Measurements from ENCODE around the gene SPTBN1.

SPTBN1 gene

DNA sequence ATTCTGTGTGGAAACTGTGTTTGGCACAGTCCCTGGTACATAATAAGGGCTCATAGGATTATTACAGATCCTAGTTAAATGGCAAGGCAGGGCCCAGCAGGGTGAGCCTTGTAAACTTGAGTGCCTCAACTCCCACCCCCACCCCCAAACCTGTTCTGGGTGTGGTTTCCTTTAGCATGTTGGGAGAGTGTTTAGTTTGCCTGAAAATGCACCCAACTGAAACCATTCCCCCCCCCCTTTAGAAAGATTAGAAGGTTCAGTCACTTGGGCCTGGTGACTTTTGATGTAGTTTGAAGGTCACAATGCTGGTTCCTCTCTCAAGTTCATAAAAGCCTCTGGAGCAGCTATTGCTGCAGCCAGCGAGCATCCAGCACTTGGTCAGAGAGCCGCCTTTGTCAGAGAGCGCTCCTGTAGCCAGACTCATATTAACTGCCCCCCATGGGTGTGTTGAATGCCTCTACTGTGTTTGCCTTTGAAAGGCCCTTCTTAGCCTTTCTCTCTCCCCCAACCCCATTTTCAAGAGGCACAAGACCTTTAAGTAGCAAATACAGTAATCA, 113.7 kb downstream of the SPTBN1 start:
- TF ChIP-seq ZNF70 (CRISPR knock-in tag; IDR thresholded peaks at IDR 0.05) (no peak), RARB (CRISPR knock-in tag; IDR thresholded peaks at IDR 0.05) (no peak), GLIS3 (CRISPR knock-in tag; IDR thresholded peaks at IDR 0.05) (no peak), ZC3H10 (CRISPR knock-in tag; IDR thresholded peaks at IDR 0.05) (no peak), TCF4 (CRISPR knock-in tag; IDR thresholded peaks at IDR 0.05; ENCODE audit: borderline replicate concordance) (no peak), ZFP30 (CRISPR knock-in tag; IDR thresholded peaks at IDR 0.05) (no peak), BACH2 (CRISPR knock-in tag; IDR thresholded peaks at IDR 0.05; ENCODE audit: borderline replicate concordance) (no peak), OSR1 (CRISPR knock-in tag; IDR thresholded peaks at IDR 0.05) (no peak), ISL1 (CRISPR knock-in tag; IDR thresholded peaks at IDR 0.05) (no peak), ZNF565 (CRISPR knock-in tag; conservative IDR thresholded peaks at IDR 0.05; ENCODE audit: low read depth) (no peak), TOX (CRISPR knock-in tag; IDR thresholded peaks at IDR 0.05; ENCODE audit: borderline replicate concordance) (no peak), CSDC2 (CRISPR knock-in tag; IDR thresholded peaks at IDR 0.05) (no peak), SNAI2 (CRISPR knock-in tag; IDR thresholded peaks at IDR 0.05) (no peak), ESRRG (CRISPR knock-in tag; IDR thresholded peaks at IDR 0.05) (no peak), ZNF8 (CRISPR knock-in tag; IDR thresholded peaks at IDR 0.05) (no peak), ARNTL (CRISPR knock-in tag; IDR thresholded peaks at IDR 0.05; ENCODE audit: borderline replicate concordance, low read depth) (no peak)
- TF ChIP-seq, protein P1, sequence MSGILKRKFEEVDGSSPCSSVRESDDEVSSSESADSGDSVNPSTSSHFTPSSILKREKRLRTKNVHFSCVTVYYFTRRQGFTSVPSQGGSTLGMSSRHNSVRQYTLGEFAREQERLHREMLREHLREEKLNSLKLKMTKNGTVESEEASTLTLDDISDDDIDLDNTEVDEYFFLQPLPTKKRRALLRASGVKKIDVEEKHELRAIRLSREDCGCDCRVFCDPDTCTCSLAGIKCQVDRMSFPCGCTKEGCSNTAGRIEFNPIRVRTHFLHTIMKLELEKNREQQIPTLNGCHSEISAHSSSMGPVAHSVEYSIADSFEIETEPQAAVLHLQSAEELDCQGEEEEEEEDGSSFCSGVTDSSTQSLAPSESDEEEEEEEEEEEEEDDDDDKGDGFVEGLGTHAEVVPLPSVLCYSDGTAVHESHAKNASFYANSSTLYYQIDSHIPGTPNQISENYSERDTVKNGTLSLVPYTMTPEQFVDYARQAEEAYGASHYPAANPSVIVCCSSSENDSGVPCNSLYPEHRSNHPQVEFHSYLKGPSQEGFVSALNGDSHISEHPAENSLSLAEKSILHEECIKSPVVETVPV (CRISPR knock-in tag; IDR thresholded peaks at IDR 0.05), result no peak
- TF ChIP-seq, protein P2, sequence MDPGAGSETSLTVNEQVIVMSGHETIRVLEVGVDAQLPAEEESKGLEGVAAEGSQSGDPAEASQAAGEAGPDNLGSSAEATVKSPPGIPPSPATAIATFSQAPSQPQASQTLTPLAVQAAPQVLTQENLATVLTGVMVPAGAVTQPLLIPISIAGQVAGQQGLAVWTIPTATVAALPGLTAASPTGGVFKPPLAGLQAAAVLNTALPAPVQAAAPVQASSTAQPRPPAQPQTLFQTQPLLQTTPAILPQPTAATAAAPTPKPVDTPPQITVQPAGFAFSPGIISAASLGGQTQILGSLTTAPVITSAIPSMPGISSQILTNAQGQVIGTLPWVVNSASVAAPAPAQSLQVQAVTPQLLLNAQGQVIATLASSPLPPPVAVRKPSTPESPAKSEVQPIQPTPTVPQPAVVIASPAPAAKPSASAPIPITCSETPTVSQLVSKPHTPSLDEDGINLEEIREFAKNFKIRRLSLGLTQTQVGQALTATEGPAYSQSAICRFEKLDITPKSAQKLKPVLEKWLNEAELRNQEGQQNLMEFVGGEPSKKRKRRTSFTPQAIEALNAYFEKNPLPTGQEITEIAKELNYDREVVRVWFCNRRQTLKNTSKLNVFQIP (CRISPR knock-in tag; IDR thresholded peaks at IDR 0.05; ENCODE audit: borderline replicate concordance, low read depth), result no peak
- TF ChIP-seq, protein P3, sequence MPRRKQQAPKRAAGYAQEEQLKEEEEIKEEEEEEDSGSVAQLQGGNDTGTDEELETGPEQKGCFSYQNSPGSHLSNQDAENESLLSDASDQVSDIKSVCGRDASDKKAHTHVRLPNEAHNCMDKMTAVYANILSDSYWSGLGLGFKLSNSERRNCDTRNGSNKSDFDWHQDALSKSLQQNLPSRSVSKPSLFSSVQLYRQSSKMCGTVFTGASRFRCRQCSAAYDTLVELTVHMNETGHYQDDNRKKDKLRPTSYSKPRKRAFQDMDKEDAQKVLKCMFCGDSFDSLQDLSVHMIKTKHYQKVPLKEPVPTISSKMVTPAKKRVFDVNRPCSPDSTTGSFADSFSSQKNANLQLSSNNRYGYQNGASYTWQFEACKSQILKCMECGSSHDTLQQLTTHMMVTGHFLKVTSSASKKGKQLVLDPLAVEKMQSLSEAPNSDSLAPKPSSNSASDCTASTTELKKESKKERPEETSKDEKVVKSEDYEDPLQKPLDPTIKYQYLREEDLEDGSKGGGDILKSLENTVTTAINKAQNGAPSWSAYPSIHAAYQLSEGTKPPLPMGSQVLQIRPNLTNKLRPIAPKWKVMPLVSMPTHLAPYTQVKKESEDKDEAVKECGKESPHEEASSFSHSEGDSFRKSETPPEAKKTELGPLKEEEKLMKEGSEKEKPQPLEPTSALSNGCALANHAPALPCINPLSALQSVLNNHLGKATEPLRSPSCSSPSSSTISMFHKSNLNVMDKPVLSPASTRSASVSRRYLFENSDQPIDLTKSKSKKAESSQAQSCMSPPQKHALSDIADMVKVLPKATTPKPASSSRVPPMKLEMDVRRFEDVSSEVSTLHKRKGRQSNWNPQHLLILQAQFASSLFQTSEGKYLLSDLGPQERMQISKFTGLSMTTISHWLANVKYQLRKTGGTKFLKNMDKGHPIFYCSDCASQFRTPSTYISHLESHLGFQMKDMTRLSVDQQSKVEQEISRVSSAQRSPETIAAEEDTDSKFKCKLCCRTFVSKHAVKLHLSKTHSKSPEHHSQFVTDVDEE (CRISPR knock-in tag; IDR thresholded peaks at IDR 0.05), result no peak
- TF ChIP-seq, protein P4, sequence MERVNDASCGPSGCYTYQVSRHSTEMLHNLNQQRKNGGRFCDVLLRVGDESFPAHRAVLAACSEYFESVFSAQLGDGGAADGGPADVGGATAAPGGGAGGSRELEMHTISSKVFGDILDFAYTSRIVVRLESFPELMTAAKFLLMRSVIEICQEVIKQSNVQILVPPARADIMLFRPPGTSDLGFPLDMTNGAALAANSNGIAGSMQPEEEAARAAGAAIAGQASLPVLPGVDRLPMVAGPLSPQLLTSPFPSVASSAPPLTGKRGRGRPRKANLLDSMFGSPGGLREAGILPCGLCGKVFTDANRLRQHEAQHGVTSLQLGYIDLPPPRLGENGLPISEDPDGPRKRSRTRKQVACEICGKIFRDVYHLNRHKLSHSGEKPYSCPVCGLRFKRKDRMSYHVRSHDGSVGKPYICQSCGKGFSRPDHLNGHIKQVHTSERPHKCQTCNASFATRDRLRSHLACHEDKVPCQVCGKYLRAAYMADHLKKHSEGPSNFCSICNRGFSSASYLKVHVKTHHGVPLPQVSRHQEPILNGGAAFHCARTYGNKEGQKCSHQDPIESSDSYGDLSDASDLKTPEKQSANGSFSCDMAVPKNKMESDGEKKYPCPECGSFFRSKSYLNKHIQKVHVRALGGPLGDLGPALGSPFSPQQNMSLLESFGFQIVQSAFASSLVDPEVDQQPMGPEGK (CRISPR knock-in tag; IDR thresholded peaks at IDR 0.05; ENCODE audit: borderline replicate concordance), result no peak
- ATAC-seq, result no peak

DNA sequence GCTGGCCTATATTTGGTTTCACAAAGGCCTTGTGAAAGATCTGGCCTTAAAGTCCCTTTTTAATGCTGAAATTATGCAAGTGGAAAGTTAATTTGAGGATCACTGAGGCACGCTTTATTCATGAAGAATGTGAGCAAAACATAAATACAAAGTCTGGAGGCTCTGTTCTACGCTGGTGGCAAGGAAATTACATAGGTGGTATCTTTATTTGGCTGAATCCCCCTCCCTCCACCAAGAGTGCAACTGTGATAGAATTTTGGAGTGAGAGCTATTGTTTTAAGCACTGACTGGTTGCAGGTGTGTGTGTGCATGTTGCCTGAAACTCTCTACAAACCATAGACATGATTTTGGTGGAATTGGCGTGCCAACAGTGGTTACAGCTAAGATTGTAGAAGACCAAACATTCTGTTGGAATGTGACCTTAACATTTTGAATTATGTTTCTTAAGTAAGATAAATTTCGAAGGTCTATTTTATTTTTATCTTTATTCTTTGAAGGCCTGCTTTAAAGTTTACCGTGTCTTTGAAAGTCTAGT, 114.3 kb downstream of the SPTBN1 start:
- TF ChIP-seq, protein P3 (CRISPR knock-in tag; IDR thresholded peaks at IDR 0.05), result no peak
- TF ChIP-seq, protein P5, sequence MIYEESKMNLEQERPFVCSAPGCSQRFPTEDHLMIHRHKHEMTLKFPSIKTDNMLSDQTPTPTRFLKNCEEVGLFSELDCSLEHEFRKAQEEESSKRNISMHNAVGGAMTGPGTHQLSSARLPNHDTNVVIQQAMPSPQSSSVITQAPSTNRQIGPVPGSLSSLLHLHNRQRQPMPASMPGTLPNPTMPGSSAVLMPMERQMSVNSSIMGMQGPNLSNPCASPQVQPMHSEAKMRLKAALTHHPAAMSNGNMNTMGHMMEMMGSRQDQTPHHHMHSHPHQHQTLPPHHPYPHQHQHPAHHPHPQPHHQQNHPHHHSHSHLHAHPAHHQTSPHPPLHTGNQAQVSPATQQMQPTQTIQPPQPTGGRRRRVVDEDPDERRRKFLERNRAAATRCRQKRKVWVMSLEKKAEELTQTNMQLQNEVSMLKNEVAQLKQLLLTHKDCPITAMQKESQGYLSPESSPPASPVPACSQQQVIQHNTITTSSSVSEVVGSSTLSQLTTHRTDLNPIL (CRISPR knock-in tag; IDR thresholded peaks at IDR 0.05; ENCODE audit: low read depth), result no peak
- TF ChIP-seq ZFP3 (CRISPR knock-in tag; IDR thresholded peaks at IDR 0.05) (no peak), ZC3H10 (CRISPR knock-in tag; IDR thresholded peaks at IDR 0.05) (no peak), BACH2 (CRISPR knock-in tag; IDR thresholded peaks at IDR 0.05; ENCODE audit: borderline replicate concordance) (no peak), ESRRG (CRISPR knock-in tag; IDR thresholded peaks at IDR 0.05) (no peak), ZNF8 (CRISPR knock-in tag; IDR thresholded peaks at IDR 0.05) (no peak), ISL1 (CRISPR knock-in tag; IDR thresholded peaks at IDR 0.05) (no peak), ARNTL (CRISPR knock-in tag; IDR thresholded peaks at IDR 0.05; ENCODE audit: borderline replicate concordance, low read depth) (no peak), GLIS3 (CRISPR knock-in tag; IDR thresholded peaks at IDR 0.05) (no peak), CSDC2 (CRISPR knock-in tag; IDR thresholded peaks at IDR 0.05) (no peak), ZNF70 (CRISPR knock-in tag; IDR thresholded peaks at IDR 0.05) (no peak), TOX (CRISPR knock-in tag; IDR thresholded peaks at IDR 0.05; ENCODE audit: borderline replicate concordance) (no peak)
- TF ChIP-seq, protein P4 (CRISPR knock-in tag; IDR thresholded peaks at IDR 0.05; ENCODE audit: borderline replicate concordance), result no peak
- ATAC-seq, result no peak
